HCT116 (cell line): Measurements from ENCODE around the gene PLCB1. TPM values are rescaled to one million over a fixed set of nuclear protein-coding genes. Genes with fewer than 3 reads are reported as not detected.

Experiments
- ATAC-seq: fragments of 200-7000 bp; cut with Tn5 transposase; 2 replicates; pipeline ENCODE4 v1.9.1; 2020; ENCODE audit warnings: mild to moderate bottlenecking, moderate library complexity
- BruUV-seq: library from RNA; stranded (reverse); fragments of 400-500 nt; replicated peaks from 2 replicates; lab custom pipeline; 2021; lab: Mats Ljungman, UMichigan
- CTCF ChIA-PET: fragments of 300-600 bp; sonication (Branson Sonifier 250); formaldehyde crosslinking; loops from one replicate; lab custom pipeline; 2021; ENCODE audit warnings: antibody characterized with exemption; lab: Charles Lee
- POLR2A ChIA-PET: fragments of 300-600, 350-600 bp; sonication (Branson Sonifier 250); formaldehyde crosslinking; loops from one replicate; lab custom pipeline; 2021; ENCODE audit warnings: antibody characterized with exemption; lab: Charles Lee
- RAD21 ChIA-PET, 2 experiments: fragments of 300-600 bp; sonication (Branson Sonifier 250); formaldehyde crosslinking; loops; one replicate each; lab custom pipeline; 2023; ENCODE audit warnings: low total read pairs in 2 of 2; ENCODE audit not compliant: uncharacterized antibody in 2 of 2, unreplicated experiment in 2 of 2, low non-redundant PET in 1 of 2; lab: Charles Lee
- DNase-seq: peaks from one replicate; pipeline ENCODE4 v3.0.0-alpha.2; 2010; ENCODE audit warnings: low read depth, low spot score
- H2AFZ ChIP-seq: fragments of 200-600 bp; shearing (Covaris generic), sonication (generic); 2 replicates; pipeline ENCODE4 v1.6.1; 2017; ENCODE audit warnings: low read depth, mixed run types, mixed read lengths, antibody characterized with exemption, low read length; ENCODE audit not compliant: poor library complexity, severe bottlenecking
- H3K27ac ChIP-seq: 2 replicates; pipeline ENCODE4 v1.5.1; 2012; ENCODE audit warnings: low read depth, low read length
- H3K27me3 ChIP-seq: fragments of 200-600 bp; sonication (generic); 2 replicates; pipeline ENCODE4 v1.6.1; 2016; ENCODE audit warnings: mixed run types, low read length, mixed read lengths; ENCODE audit not compliant: insufficient read depth
- H3K36me3 ChIP-seq, 2 experiments: fragments of 200-500 bp in 1 of 2; fragments of 200-600 bp in 1 of 2; sonication (Bioruptor generic) in 1 of 2; sonication (generic) in 1 of 2; 2 replicates each; pipeline versions ENCODE4 v1.5.1 to v1.6.1; 2014 to 2016; ENCODE audit warnings: low read length in 2 of 2, inconsistent platforms in 1 of 2, mixed read lengths in 1 of 2, mixed run types in 1 of 2; ENCODE audit not compliant: insufficient read depth in 2 of 2, control insufficient read depth in 1 of 2
- H3K4me1 ChIP-seq, 2 experiments: fragments of 200-600 bp in 1 of 2; sonication (generic) in 1 of 2; 2 replicates each; pipeline versions ENCODE4 v1.5.1 to v1.6.1; 2012 to 2017; ENCODE audit warnings: low read length in 2 of 2, inconsistent platforms in 1 of 2, mild to moderate bottlenecking in 1 of 2, mixed read lengths in 1 of 2, mixed run types in 1 of 2, moderate library complexity in 1 of 2; ENCODE audit not compliant: insufficient read depth in 2 of 2, control insufficient read depth in 1 of 2
- H3K4me2 ChIP-seq: fragments of 200-600 bp; sonication (generic); 2 replicates; pipeline ENCODE4 v1.6.1; 2017; ENCODE audit warnings: mixed run types, low read length, mixed read lengths
- H3K4me3 ChIP-seq, 2 experiments: fragments of 200-600 bp in 1 of 2; sonication (generic) in 1 of 2; replicated peaks in 1 of 2; 2 replicates each; pipeline ENCODE4 v1.5.1; 2011 to 2016; ENCODE audit warnings: low read length in 2 of 2, control low read depth in 1 of 2, low read depth in 1 of 2, mild to moderate bottlenecking in 1 of 2, mixed read lengths in 1 of 2, mixed run types in 1 of 2
- H3K79me2 ChIP-seq: fragments of 200-600 bp; sonication (generic); 2 replicates; pipeline ENCODE4 v1.6.1; 2017; ENCODE audit warnings: mild to moderate bottlenecking, mixed run types, low read length, moderate library complexity, mixed read lengths; ENCODE audit not compliant: insufficient read depth
- H3K9ac ChIP-seq: fragments of 200-600 bp; sonication (generic); 2 replicates; pipeline ENCODE4 v1.6.1; 2016; ENCODE audit warnings: low read length, mixed read lengths
- H3K9me2 ChIP-seq: fragments of 200-600 bp; sonication (generic), shearing (Covaris generic); 2 replicates; pipeline ENCODE4 v1.6.1; 2017; ENCODE audit warnings: mixed run types, mild to moderate bottlenecking, moderate library complexity; ENCODE audit not compliant: insufficient read depth
- H3K9me3 ChIP-seq, 2 experiments: fragments of 200-500 bp in 1 of 2; fragments of 200-600 bp in 1 of 2; sonication (Bioruptor generic) in 1 of 2; sonication (generic) in 1 of 2; 2 replicates each; pipeline ENCODE4 v1.6.1; 2014 to 2017; ENCODE audit warnings: low read length in 2 of 2, mixed read lengths in 2 of 2, inconsistent platforms in 1 of 2, low read depth in 1 of 2, mild to moderate bottlenecking in 1 of 2, mixed run types in 1 of 2, moderate library complexity in 1 of 2; ENCODE audit not compliant: control insufficient read depth in 1 of 2, insufficient read depth in 1 of 2
- H4K20me1 ChIP-seq: fragments of 200-600 bp; sonication (generic), shearing (Covaris generic); 2 replicates; pipeline ENCODE4 v1.6.1; 2017; ENCODE audit warnings: mixed run types, mild to moderate bottlenecking, moderate library complexity; ENCODE audit not compliant: insufficient read depth
- ATF3 ChIP-seq: IDR thresholded peaks from 2 replicates; pipeline ENCODE4 v1.6.1; 2012
- ELF1 ChIP-seq: IDR thresholded peaks from 2 replicates; pipeline ENCODE4 v1.6.1; 2012; ENCODE audit warnings: low read depth, borderline replicate concordance
- EZH2phosphoT487 ChIP-seq: fragments of 200-600 bp; IDR thresholded peaks from 2 replicates; pipeline ENCODE4 v1.6.1; 2018; ENCODE audit warnings: antibody characterized with exemption, borderline replicate concordance
- FOSL1 ChIP-seq: IDR thresholded peaks from 2 replicates; pipeline ENCODE4 v1.6.1; 2012; ENCODE audit warnings: low read depth
- JUND ChIP-seq: IDR thresholded peaks from 2 replicates; pipeline ENCODE4 v1.6.1; 2012
- MAX ChIP-seq: IDR thresholded peaks from 2 replicates; pipeline ENCODE4 v1.6.1; 2012
- POLR2A ChIP-seq: IDR thresholded peaks from 2 replicates; pipeline ENCODE4 v1.7.0; 2011; ENCODE audit warnings: borderline replicate concordance; ENCODE audit not compliant: insufficient read depth, insufficient read length; ENCODE audit errors: extremely low read depth
- POLR2AphosphoS5 ChIP-seq: IDR thresholded peaks from 2 replicates; pipeline ENCODE4 v1.6.1; 2011; ENCODE audit warnings: mild to moderate bottlenecking, low read depth, low read length, moderate library complexity
- RAD21 ChIP-seq: IDR thresholded peaks from 2 replicates; pipeline ENCODE4 v1.6.1; 2012; ENCODE audit warnings: low read depth, mild to moderate bottlenecking
- SIN3A ChIP-seq: IDR thresholded peaks from 2 replicates; pipeline ENCODE4 v1.6.1; 2012; ENCODE audit warnings: low read depth
- TCF7L2 ChIP-seq: IDR thresholded peaks from 2 replicates; pipeline ENCODE4 v1.7.0; 2011; ENCODE audit warnings: borderline replicate concordance, inconsistent platforms; ENCODE audit not compliant: insufficient read depth, insufficient read length; ENCODE audit errors: extremely low read depth
- YY1 ChIP-seq: IDR thresholded peaks from 2 replicates; pipeline ENCODE4 v1.6.1; 2011; ENCODE audit warnings: low read length, low read depth, moderate library complexity, mild to moderate bottlenecking; ENCODE audit not compliant: insufficient replicate concordance; ENCODE audit errors: extremely low read depth
- ZFX ChIP-seq: fragments of 450-650 bp; IDR thresholded peaks from 2 replicates; pipeline ENCODE4 v1.6.1; 2017
- ZNF274 ChIP-seq: fragments of 200-500 bp; sonication (Bioruptor generic); IDR thresholded peaks from 2 replicates; pipeline ENCODE4 v1.6.1; 2014; ENCODE audit warnings: mild to moderate bottlenecking, low read depth, low read length, inconsistent platforms
- intact Hi-C: fragments of 100-400 bp; cut with micrococcal nuclease; formaldehyde crosslinking; loops from 2 replicates; pipeline ENCODE4 v1.10.0; 2022
- total RNA-seq: library from RNA; stranded (reverse); gene quantifications from one replicate; pipeline ENCODE4 v1.2.1, GENCODE V29; 2021; ENCODE audit not compliant: unreplicated experiment
- TF ChIP-seq, protein P1 (sequence below): IDR thresholded peaks from 2 replicates; pipeline ENCODE4 v1.6.1; 2012; ENCODE audit warnings: low read depth

Gene PLCB1
- total RNA-seq, 1 experiment from 2014 or later: 15.8 TPM

DNA sequence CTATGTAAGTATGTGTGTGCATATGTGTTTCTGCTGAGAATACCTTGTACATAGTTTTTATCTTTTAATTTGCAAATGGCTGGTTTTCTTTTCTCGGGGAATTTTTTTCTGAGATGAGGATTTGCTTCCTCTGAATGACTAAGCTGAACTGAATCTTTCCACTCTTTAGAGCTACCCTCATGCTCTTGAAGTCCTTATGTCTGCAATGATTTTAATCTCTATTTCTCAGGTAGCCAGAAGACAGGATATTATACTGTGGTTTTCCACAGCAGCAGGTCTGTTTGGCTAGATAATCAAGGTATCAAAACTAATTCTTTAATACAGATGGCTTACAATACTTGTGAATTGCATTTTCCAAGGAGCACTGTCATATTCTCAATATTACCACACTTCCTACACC, 114.7 kb downstream of the PLCB1 start:
- no peak overlapping the region for H3K4me2 ChIP-seq
- no peak overlapping the region for H3K4me3 ChIP-seq
- TF ChIP-seq TCF7L2: no peak
- no peak for TF ChIP-seq FOSL1
- no peak for TF ChIP-seq JUND
- TF ChIP-seq, protein P1, sequence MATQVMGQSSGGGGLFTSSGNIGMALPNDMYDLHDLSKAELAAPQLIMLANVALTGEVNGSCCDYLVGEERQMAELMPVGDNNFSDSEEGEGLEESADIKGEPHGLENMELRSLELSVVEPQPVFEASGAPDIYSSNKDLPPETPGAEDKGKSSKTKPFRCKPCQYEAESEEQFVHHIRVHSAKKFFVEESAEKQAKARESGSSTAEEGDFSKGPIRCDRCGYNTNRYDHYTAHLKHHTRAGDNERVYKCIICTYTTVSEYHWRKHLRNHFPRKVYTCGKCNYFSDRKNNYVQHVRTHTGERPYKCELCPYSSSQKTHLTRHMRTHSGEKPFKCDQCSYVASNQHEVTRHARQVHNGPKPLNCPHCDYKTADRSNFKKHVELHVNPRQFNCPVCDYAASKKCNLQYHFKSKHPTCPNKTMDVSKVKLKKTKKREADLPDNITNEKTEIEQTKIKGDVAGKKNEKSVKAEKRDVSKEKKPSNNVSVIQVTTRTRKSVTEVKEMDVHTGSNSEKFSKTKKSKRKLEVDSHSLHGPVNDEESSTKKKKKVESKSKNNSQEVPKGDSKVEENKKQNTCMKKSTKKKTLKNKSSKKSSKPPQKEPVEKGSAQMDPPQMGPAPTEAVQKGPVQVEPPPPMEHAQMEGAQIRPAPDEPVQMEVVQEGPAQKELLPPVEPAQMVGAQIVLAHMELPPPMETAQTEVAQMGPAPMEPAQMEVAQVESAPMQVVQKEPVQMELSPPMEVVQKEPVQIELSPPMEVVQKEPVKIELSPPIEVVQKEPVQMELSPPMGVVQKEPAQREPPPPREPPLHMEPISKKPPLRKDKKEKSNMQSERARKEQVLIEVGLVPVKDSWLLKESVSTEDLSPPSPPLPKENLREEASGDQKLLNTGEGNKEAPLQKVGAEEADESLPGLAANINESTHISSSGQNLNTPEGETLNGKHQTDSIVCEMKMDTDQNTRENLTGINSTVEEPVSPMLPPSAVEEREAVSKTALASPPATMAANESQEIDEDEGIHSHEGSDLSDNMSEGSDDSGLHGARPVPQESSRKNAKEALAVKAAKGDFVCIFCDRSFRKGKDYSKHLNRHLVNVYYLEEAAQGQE: no peak
- TF ChIP-seq EZH2phosphoT487: no peak
- CTCF ChIA-PET: no interaction called here
- no peaks in the 10 kb centered on the region for H3K79me2 ChIP-seq
- intact Hi-C loops: no loop called here
- H3K4me1 ChIP-seq: no peaks in the 10 kb centered on the region
- H3K36me3 ChIP-seq: no peaks in the 10 kb centered on the region
- H2AFZ ChIP-seq: no peak overlapping the region
- POLR2A ChIA-PET: no interaction called here
- no peaks in the 10 kb centered on the region for H4K20me1 ChIP-seq
- ATAC-seq (no peak), DNase-seq (no peak)
- BruUV-seq: no TSS peak
- RAD21 ChIA-PET: no interaction called here
- H3K9me2 ChIP-seq: no peaks in the 10 kb centered on the region
- H3K9me3 ChIP-seq: no peaks in the 10 kb centered on the region
- H3K27me3 ChIP-seq: no peaks in the 10 kb centered on the region
- no peak overlapping the region for H3K27ac ChIP-seq
- H3K9ac ChIP-seq: no peak overlapping the region

DNA sequence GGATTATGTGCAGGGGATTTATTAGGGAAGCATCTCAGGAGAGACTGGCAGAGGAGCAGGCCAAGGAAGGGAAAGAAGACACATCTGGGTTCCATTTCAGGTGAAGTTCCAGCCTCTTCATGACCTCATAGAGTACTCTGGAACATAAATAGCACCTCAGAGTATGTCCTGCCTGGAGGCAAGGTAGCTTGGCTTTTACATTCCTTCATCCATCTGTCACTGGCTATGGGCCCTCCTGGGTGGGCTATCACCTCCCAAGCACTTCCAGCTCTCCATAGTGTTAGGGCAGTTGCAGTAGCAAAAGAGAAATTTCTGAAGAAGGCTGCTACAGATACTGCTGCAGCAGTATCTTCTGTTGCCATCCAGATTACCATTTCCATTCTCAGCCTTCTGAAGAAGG, 116.0 kb downstream of the PLCB1 start:
- H3K27ac ChIP-seq: no peak overlapping the region
- no peak overlapping the region for H3K4me3 ChIP-seq
- ChIA-PET CTCF (no interaction called here), POLR2A (no interaction called here), RAD21 (no interaction called here)
- BruUV-seq: no TSS peak
- no peak overlapping the region for H3K9ac ChIP-seq
- DNase-seq (no peak), ATAC-seq (no peak)
- no peak overlapping the region for H2AFZ ChIP-seq
- H3K27me3 ChIP-seq: no peaks in the 10 kb centered on the region
- H3K36me3 ChIP-seq: no peaks in the 10 kb centered on the region
- H3K9me3 ChIP-seq: no peaks in the 10 kb centered on the region
- TF ChIP-seq RAD21 (no peak), TCF7L2 (no peak), FOSL1 (no peak), ATF3 (no peak), POLR2AphosphoS5 (no peak), MAX (no peak), SIN3A (no peak), YY1 (no peak), ZNF274 (no peak), POLR2A (no peak), JUND (no peak), ZFX (no peak), ELF1 (no peak)
- H3K79me2 ChIP-seq: no peaks in the 10 kb centered on the region
- no peaks in the 10 kb centered on the region for H3K9me2 ChIP-seq
- intact Hi-C loops: no loop called here
- H3K4me1 ChIP-seq: no peaks in the 10 kb centered on the region
- H3K4me2 ChIP-seq: no peak overlapping the region
- H4K20me1 ChIP-seq: no peaks in the 10 kb centered on the region
